ENCODE results near the gene RBKS. TPM values are rescaled to one million over a fixed set of nuclear protein-coding genes. Genes with fewer than 3 reads are reported as not detected.

The RBKS gene
- total RNA-seq, 1 donor from 2014 or later: 1.8 TPM

- no peaks in the 10 kb centered on the region for H3K36me3 ChIP-seq (ENCODE audit: control insufficient read depth, insufficient read depth, low read length)
- no peak for DNase-seq (ENCODE audit: low read depth)
- H3K4me3 ChIP-seq (ENCODE audit: low read depth, low read length): no peak overlapping the region
- no peaks in the 10 kb centered on the region for H3K27me3 ChIP-seq (ENCODE audit: control insufficient read depth, insufficient read depth, low read length)
- no peak for TF ChIP-seq CTCF (IDR thresholded peaks at IDR 0.05; ENCODE audit: insufficient read depth, low read length, poor library complexity, severe bottlenecking)
Observed at GRCh38 chr2:27798486-27798885, 91.7 kb downstream of the RBKS start.

GRCh38 chr2:27797841-27798240 lies 92.3 kb downstream of the RBKS start:
- Histone ChIP-seq H3K27me3 (ENCODE audit: control insufficient read depth, insufficient read depth, low read length) (no peaks in the 10 kb centered on the region), H3K36me3 (ENCODE audit: control insufficient read depth, insufficient read depth, low read length) (no peaks in the 10 kb centered on the region), H3K4me3 (ENCODE audit: low read depth, low read length) (no peak overlapping the region)
- DNase-seq (ENCODE audit: low read depth): no peak
- TF ChIP-seq CTCF (IDR thresholded peaks at IDR 0.05; ENCODE audit: insufficient read depth, low read length, poor library complexity, severe bottlenecking): no peak

GRCh38 chr2:27796791-27797765 lies 93.1 kb downstream of the RBKS start:
- no peak for TF ChIP-seq CTCF (IDR thresholded peaks at IDR 0.05; ENCODE audit: insufficient read depth, low read length, poor library complexity, severe bottlenecking)
- Histone ChIP-seq H3K4me3 (ENCODE audit: low read depth, low read length) (no peak overlapping the region), H3K27me3 (ENCODE audit: control insufficient read depth, insufficient read depth, low read length) (no peaks in the 10 kb centered on the region), H3K36me3 (ENCODE audit: control insufficient read depth, insufficient read depth, low read length) (no peaks in the 10 kb centered on the region)
- DNase-seq (ENCODE audit: low read depth): no peak

- TF ChIP-seq CTCF (IDR thresholded peaks at IDR 0.05; ENCODE audit: insufficient read depth, low read length, poor library complexity, severe bottlenecking): no peak
- no peaks in the 10 kb centered on the region for H3K27me3 ChIP-seq (ENCODE audit: control insufficient read depth, insufficient read depth, low read length)
- H3K36me3 ChIP-seq (ENCODE audit: control insufficient read depth, insufficient read depth, low read length): no peaks in the 10 kb centered on the region
- DNase-seq (ENCODE audit: low read depth): no peak
- H3K4me3 ChIP-seq (ENCODE audit: low read depth, low read length): no peak overlapping the region
Observed at GRCh38 chr2:27795868-27796277, 94.3 kb downstream of the RBKS start.

- no peak for DNase-seq (ENCODE audit: low read depth)
Observed at GRCh38 chr2:27795093-27795834, 94.9 kb downstream of the RBKS start.

More at GRCh38 chr2:27795093-27795834, 94.9 kb downstream of the RBKS start:
- H3K27me3 ChIP-seq (ENCODE audit: control insufficient read depth, insufficient read depth, low read length): no peaks in the 10 kb centered on the region
- no peak overlapping the region for H3K4me3 ChIP-seq (ENCODE audit: low read depth, low read length)
- H3K36me3 ChIP-seq (ENCODE audit: control insufficient read depth, insufficient read depth, low read length): no peaks in the 10 kb centered on the region
- no peak for TF ChIP-seq CTCF (IDR thresholded peaks at IDR 0.05; ENCODE audit: insufficient read depth, low read length, poor library complexity, severe bottlenecking)
